VCaP (cell line): ENCODE data around the gene KIF1A.

Experiments used
- H3K27ac ChIP-seq: fragments of 450-650 bp; 2 replicates; pipeline ENCODE4 v1.5.1; 2017
- TF ChIP-seq, protein P1 (sequence below): fragments of 450-650 bp; conservative IDR thresholded peaks from 2 replicates; pipeline ENCODE4 v1.5.1; 2017; ENCODE audit warnings: mild to moderate bottlenecking, moderate library complexity

Gene KIF1A

DNA sequence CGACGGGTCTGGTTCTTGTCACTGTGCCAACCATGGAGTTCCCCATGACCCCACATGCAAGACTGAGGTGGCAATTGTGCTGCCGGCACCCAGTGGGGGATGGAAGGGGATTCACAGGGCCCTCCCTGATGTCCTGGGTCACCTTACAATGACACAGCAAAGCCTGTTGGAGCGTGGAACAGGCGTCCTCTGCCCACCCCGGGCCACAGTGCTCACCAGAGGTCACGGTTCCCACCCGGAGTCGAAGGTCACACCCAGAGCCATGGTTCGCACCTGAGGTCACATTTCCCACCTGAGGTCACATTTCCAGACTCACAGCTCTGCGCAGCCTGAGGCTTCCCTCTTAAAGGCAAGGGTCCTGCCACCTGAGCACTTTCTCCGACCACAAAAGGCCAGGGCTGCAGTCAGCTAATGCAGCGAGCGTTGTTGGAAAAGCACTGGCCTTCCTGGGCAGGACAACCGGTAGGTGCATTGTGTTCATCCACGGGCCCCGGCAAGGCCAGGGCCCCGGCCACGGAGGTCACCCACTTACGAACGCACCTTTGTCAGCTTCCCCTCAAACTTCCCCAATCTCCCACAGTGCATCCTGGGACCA lies 24.0 kb downstream of the KIF1A start:
- no peak overlapping the region for H3K27ac ChIP-seq
- TF ChIP-seq, protein P1, sequence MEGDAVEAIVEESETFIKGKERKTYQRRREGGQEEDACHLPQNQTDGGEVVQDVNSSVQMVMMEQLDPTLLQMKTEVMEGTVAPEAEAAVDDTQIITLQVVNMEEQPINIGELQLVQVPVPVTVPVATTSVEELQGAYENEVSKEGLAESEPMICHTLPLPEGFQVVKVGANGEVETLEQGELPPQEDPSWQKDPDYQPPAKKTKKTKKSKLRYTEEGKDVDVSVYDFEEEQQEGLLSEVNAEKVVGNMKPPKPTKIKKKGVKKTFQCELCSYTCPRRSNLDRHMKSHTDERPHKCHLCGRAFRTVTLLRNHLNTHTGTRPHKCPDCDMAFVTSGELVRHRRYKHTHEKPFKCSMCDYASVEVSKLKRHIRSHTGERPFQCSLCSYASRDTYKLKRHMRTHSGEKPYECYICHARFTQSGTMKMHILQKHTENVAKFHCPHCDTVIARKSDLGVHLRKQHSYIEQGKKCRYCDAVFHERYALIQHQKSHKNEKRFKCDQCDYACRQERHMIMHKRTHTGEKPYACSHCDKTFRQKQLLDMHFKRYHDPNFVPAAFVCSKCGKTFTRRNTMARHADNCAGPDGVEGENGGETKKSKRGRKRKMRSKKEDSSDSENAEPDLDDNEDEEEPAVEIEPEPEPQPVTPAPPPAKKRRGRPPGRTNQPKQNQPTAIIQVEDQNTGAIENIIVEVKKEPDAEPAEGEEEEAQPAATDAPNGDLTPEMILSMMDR = no peak

DNA sequence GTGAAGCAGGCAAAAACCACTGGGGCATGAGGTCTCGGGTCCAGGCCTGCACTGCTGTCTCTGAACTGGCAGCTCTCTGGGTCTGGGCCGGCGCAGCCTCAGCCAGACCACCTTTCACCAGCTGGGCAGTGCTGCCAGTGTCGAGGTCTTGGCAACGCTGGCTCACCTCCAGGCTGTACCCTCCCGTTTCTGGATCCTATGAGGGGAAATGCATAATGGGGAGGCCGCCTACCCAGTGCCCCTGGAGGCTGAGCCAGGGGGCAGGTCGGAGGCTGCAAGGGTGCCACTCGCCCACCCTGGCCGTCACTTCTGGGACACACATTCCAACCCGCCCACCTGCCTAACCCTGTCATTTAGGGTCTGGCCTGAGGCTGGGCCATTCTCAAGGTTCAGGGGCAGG lies 24.6 kb downstream of the KIF1A start:
- TF ChIP-seq, protein P1 = no peak

DNA sequence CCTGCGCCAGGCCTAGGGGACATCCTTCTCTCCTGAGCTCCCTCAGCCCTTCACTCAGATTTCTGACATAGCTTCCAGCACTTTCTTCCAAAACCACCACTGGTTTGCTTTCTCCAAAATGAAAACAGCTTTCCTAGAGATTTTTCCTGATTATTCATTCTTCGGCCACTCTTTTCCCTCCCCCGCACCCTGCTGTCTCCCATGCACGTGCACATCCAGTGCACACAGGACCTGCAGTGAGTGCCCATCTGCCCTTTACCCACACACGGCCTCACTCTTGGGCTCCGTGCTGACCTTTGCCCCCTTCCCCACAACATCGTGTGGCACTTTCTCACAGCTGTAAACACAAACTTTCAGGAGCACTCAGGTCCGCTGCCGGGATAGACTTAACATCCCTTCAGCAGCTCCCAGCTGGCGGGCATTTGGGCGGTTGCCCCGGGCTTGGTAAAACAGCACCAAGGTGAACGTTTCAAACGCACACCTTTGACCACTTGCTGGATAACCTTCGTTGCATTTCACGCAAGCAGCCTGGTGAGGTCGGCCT lies 25.8 kb downstream of the KIF1A start:
- TF ChIP-seq, protein P1 = no peak
- H3K27ac ChIP-seq = no peak overlapping the region

More for the DNA sequence above, 24.6 kb downstream of the KIF1A start:
- H3K27ac ChIP-seq = no peak overlapping the region

DNA sequence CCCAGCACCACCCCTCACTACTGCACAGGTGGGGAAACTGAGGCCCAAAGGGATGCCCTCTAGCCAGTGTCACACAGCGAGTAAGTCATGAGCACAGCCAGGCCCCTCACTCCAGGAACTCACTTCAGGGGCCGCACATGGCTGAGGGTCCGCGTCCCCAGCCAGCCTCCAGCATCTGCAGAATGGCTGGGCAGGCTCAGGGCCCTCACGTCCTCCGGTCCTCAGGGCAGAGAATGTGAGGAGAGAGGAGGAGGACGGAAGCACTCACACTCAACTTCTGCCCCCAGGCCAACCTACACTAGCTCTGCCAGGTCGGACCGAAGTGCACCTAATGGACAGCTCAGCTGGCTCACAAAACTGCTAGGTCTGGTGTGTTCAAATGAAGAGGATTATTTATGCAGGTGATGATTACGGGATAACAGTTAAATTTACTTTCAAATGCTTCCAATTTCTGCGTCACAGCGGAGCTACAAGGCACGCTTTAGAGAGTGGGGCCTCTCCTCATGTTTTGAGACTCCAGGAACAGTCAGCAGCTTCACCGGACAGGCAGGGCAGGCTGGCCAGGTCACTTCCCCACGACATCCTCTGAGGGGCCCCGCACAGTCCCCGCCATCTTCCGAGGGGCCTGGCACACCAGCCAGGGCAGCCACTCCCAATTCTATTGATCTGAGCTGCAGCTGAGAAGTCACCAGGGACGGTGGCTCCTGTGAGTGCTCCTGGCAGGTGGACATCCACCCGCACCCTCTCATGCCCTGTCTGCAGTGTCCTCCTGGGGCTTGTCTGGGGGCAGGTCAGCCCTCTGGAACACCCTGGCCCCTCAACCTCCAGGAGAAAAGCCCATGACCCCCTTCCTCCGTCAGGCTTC lies 26.5 kb downstream of the KIF1A start:
- TF ChIP-seq, protein P1 = no peak
- H3K27ac ChIP-seq = no peak overlapping the region

DNA sequence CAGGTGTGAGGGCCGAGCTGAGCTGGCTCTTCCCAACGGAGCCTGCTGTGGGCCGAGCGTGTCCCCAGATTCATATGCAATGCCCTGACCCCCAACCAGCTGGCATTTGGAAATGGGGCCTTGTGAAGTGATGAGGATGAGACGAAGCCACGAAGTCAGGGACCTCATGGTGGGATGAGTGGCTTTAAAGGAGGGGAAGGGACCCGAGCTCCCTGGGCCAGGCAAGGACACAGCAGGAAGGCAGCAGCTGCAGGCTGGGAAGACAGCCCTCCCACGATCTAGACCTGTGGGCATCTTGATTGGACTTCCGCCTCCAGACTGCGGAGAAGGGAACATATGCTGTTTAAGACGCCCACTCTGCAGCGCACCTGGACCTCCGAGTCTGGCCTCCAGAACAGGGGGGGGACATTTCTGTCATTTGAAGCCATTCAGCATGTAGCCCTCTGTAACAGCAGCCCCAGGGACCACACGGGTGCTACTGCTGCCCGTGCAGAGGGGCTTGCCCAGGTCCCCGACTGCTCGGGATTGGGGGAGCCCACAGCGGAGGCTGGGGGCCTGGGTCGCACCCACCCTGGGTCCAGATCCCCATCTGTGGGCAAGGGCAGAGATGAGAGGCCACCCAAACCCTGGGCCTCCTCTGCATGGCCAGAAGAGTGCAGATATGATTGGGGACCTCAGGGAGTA lies 27.2 kb downstream of the KIF1A start:
- no peak overlapping the region for H3K27ac ChIP-seq
- TF ChIP-seq, protein P1 = no peak

DNA sequence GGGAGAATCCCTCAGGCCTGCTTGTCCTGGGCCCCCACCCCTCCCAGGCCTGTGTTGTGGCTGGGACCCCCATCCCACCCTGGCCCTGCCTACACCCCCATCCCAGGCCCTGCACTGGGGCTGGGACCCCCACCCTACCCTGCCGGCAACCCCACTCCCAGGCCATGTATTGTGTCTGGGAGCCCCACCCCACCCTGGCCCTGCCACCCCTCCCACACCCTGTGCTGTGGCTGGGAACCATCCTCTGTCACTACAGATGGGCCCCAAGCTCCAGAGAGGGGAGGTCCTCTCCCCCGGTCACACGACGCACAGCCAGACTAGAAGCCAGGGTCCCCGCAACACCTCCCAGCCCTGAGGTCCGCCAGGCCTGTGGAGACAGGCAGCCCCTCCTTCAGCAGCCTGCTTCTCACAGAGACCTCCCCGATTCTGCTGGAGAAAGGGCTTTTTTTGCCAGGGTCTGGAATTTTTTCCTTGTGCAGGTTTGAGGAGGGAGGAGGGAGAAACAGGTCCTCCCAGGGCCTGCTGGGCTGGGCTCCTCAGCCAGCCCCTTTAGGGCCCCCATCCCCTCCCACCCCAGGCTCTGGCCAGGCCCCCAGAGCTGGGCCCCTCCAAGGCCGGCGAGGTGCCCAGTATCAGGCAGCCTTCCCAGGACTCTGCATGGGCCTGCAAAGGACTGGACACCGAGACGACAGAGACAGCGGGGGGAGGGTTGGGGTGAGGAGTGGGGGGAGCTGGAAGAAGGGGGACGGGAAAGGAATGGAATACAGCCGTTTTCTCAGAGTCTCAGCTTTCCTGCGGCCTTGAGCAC lies 28.0 kb downstream of the KIF1A start:
- no peak overlapping the region for H3K27ac ChIP-seq
- TF ChIP-seq, protein P1 = no peak
